C4-2B (cell line): ENCODE results near the gene PLCB3.

Source experiments
- CTCF ChIP-seq: fragments of 450-650 bp; conservative IDR thresholded peaks from 2 replicates; pipeline ENCODE4 v1.5.1; 2017; ENCODE audit warnings: mild to moderate bottlenecking
- ZFX ChIP-seq: fragments of 450-650 bp; IDR thresholded peaks from 2 replicates; pipeline ENCODE4 v1.6.1; 2017

- no peak for TF ChIP-seq CTCF
- TF ChIP-seq ZFX, result no peak
Measured at GRCh38 chr11:64297699-64298358, 46.5 kb downstream of the PLCB3 start.
